K562 (cell line): ENCODE data around the gene CRADD. TPM values are rescaled to one million over a fixed set of nuclear protein-coding genes. Genes with fewer than 3 reads are reported as not detected.
A peak's percentile ranks its signal among the peaks of the same experiment; 100 is the strongest.

Source experiments
- CHCHD3 ChIP-seq: fragments of 250-450 bp; sonication (Bioruptor Pico); IDR thresholded peaks from 2 replicates; pipeline ENCODE4 v2.1.2; 2022; ENCODE audit warnings: mild to moderate bottlenecking
- ILK ChIP-seq: fragments of 450-650 bp; IDR thresholded peaks from 2 replicates; pipeline ENCODE4 v1.6.1; 2016; ENCODE audit warnings: missing genetic modification characterization, low read depth, mild to moderate bottlenecking, missing compliant biosample characterization, moderate library complexity, borderline replicate concordance
- MCM5 ChIP-seq: fragments of 450-650 bp; IDR thresholded peaks from 2 replicates; pipeline ENCODE4 v1.6.1; 2016; ENCODE audit warnings: low read depth
- MED1 ChIP-seq: sonication (generic); formaldehyde crosslinking; IDR thresholded peaks from 2 replicates; pipeline ENCODE4 v1.8.1; 2023; ENCODE audit warnings: missing genetic modification reagents, borderline replicate concordance
- NCOR1 ChIP-seq: fragments of 450-650 bp; IDR thresholded peaks from 2 replicates; pipeline ENCODE4 v1.6.1; 2016; ENCODE audit warnings: mild to moderate bottlenecking, moderate library complexity
- NELFE ChIP-seq: IDR thresholded peaks from 2 replicates; pipeline ENCODE4 v1.6.1; 2011; ENCODE audit warnings: mild to moderate bottlenecking; ENCODE audit not compliant: insufficient read depth, insufficient read length
- RNF219 ChIP-seq: fragments of 250-450 bp; sonication (Bioruptor Pico); IDR thresholded peaks from 2 replicates; pipeline ENCODE4 v1.5.0; 2022; ENCODE audit warnings: mild to moderate bottlenecking
- SNAPC5 ChIP-seq: fragments of 250-450 bp; sonication (Bioruptor Pico); IDR thresholded peaks from 2 replicates; pipeline ENCODE4 v1.8.0; 2021; ENCODE audit warnings: moderate library complexity, mild to moderate bottlenecking, inconsistent platforms
- ZNF174 ChIP-seq: fragments of 250-450 bp; sonication (Bioruptor Pico); IDR thresholded peaks from 2 replicates; pipeline ENCODE4 v1.4.0; 2020; ENCODE audit warnings: mild to moderate bottlenecking
- ZNF212 ChIP-seq: fragments of 450-650 bp; formaldehyde crosslinking; IDR thresholded peaks from 2 replicates; pipeline ENCODE4 v1.4.0; 2020; ENCODE audit warnings: mild to moderate bottlenecking
- ZNF318 ChIP-seq, 2 experiments: fragments of 450-650 bp; IDR thresholded peaks; 2 replicates each; pipeline ENCODE4 v1.6.1; 2016; ENCODE audit warnings: mild to moderate bottlenecking in 2 of 2, borderline replicate concordance in 1 of 2, low read depth in 1 of 2, moderate library complexity in 1 of 2
- ZNF431 ChIP-seq: sonication (generic); formaldehyde crosslinking; IDR thresholded peaks from 2 replicates; pipeline ENCODE4 v1.8.0; 2022; ENCODE audit warnings: mild to moderate bottlenecking, missing genetic modification reagents
- ZNF436 ChIP-seq: fragments of 250-450, 450-650 bp; sonication (Bioruptor Pico); formaldehyde crosslinking; IDR thresholded peaks from 2 replicates; pipeline ENCODE4 v1.7.0; 2020; ENCODE audit warnings: mild to moderate bottlenecking
- ZNF512 ChIP-seq: IDR thresholded peaks from 2 replicates; pipeline ENCODE4 v1.6.1; 2016; ENCODE audit warnings: missing genetic modification characterization, missing compliant biosample characterization
- ZNF76 ChIP-seq: fragments of 250-450 bp; sonication (Bioruptor Pico); IDR thresholded peaks from 2 replicates; pipeline ENCODE4 v1.4.0; 2020; ENCODE audit warnings: mild to moderate bottlenecking, moderate library complexity, borderline replicate concordance
- polyA plus RNA-seq, 8 experiments: library from polyadenylated mRNA; depleted of rRNA in 4 of 8; stranded (reverse) in 5 of 8; unstranded in 3 of 8; fragments of >200 nt; fragmentation: Nextera tagmentation in 2 of 8; fragmentation: Illumina TruSeq in 1 of 8; extraction: Ambion mirVana in 2 of 8; extraction: Trizol in 1 of 8; gene quantifications; 2 replicates each; pipeline versions ENCODE4 v1.2.1 to v1.2.3, GENCODE V29; 2011 to 2014; ENCODE audit warnings: inconsistent platforms in 1 of 8, missing spikeins in 1 of 8
- total RNA-seq, 7 experiments: library from RNA; depleted of rRNA in 6 of 7; stranded (reverse); fragments of >200 nt in 6 of 7; fragmentation: Illumina TruSeq in 2 of 7; extraction: Trizol in 2 of 7; gene quantifications; 2 replicates each; pipeline versions ENCODE4 v1.2.1 to v1.2.3, GENCODE V29; 2011 to 2021; ENCODE audit warnings: low replicate concordance in 1 of 7

CRADD gene
- total and polyA plus RNA-seq, 9 of the 15 experiments (the other 6 are each of a cell fraction or from before 2014, with no cell fraction given) = 20.5 to 41.1 (median 25.9) TPM

GRCh38 chr12:93706387-93706786 lies 29.2 kb downstream of the CRADD start (continued):
- TF ChIP-seq ZNF512 (tag) (no peak), ZNF431 (CRISPR knock-in tag) (no peak), RNF219 (CRISPR knock-in tag) (no peak), ZNF436 (CRISPR knock-in tag) (no peak), MED1 (CRISPR knock-in tag) (no peak), ILK (tag) (no peak), NELFE (no peak), NCOR1 (peak; percentile 33; the same call in 1 of the 2 replicates), ZNF174 (no peak), SNAPC5 (CRISPR knock-in tag) (no peak), MCM5 (no peak), ZNF76 (CRISPR knock-in tag) (no peak), ZNF318 (IDR thresholded peaks at IDR 0.05; ENCODE audit: borderline replicate concordance in 1 of 2, low read depth in 1 of 2) (no peak), CHCHD3 (CRISPR knock-in tag) (no peak), ZNF212 (CRISPR knock-in tag) (no peak)
